HG02852 (cell line): ENCODE measurements around the gene DUSP16.
"Not testable (repeated sequence)": the region's sequence is repeated elsewhere in the genome, so short reads cannot be mapped to it uniquely, and the experiment has no call there.

Experiments
- ATAC-seq: cut with Tn5 transposase; IDR thresholded peaks from one replicate; pipeline ENCODE4 v1.9.1; 2021; ENCODE audit warnings: mild to moderate bottlenecking, moderate library complexity; ENCODE audit not compliant: unreplicated experiment

DUSP16 gene

DNA sequence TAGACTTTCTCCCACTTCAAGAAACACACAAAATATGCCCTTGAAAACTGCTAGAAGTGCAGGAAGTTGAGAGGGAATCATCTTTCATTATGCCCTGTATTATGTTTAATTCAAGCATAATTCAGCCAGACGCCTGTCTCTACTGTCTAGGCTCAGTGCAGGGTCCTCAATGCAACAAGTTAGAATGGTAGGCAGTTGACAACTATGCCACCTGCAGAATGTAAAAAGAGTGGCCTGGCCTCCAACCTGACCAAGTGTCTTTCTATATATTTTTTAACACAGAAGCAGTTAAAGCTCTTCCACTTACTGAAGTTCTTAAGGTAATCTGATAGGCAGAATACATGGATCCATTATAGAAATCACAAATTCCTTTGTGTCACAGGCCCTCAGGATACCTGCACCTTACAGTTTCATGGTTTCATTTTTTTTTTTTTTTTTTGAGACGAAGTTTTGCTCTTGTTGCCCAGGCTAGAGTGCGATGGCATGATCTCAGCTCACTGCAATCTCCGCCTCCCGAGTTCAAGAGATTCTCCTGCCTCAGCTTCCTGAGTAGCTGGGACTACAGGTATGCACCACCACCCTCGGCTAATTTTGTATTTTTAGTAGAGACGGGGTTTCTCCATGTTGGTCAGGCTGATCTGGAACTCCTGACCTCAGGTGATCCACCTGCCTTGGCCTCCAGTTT, 60.4 kb downstream of the DUSP16 start:
- ATAC-seq, result not testable (repeated sequence)

DNA sequence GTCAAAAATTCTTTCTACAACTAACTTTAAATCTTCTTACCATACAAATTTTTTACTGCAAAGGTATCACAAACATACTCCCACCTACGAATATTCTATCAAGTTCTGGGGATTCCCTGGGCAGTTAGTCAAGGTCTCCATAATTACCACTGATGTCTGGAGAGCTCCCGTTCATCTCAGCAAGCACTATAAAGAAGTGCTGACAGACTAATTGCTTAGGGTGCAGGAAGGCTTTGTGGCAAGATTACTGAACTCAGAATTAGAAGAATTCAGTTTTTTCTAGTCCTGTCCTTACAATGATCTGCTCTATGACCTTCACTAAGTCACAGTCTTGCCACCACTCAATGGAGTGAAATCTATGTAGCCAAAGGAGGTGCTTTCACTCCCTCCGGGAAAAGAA, 61.5 kb downstream of the DUSP16 start:
- no peak for ATAC-seq

DNA sequence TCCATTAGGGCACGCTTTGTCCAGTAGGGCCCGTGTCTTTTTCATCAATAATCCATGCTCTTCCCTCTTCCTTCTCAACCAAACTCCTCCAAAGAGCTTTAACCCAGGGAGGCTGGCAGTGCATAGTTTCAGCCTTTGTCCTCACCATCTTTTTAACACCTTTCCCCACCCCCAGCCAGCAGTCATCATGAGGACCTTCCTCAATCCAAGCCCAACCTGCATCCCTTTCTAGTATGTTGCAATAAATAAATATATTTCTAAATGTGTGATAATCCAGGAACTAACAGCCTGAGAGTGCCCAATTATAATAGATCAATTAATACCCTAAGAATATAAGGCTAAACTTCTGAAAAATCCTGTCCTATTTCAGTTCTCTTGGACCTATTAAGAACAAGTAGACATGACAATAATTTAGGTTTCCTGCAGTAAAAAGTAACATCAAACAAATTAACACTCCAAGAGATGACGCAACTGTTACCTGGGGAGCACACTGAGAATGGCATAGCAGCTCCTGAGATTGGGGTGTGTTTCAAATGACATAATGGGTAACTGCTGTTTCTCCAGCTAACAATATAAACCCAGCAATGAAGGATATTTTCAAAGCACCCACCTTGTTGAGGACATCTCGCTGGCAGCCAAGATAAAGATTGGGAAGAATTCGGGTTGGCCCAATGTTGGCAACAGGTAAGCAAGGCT, 62.6 kb downstream of the DUSP16 start:
- ATAC-seq, result no peak

DNA sequence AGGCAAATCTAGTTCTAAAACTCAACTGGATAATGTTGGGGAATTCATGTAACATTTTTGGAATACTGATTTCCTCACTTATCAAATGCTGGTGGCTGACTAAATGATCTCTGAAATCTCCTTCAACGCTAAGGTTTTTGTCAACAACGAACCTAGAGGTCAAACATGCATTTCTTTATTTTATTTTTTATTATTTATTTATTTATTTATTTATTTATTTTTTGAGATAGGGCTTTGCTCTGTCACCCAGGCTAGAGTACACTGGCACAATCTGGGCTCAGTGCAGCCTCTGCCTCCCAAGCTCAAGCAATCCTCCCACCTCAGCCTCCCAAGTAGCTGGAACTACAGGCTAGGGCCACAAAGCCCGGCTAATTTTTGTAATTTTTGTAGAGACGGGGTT, 64.5 kb downstream of the DUSP16 start:
- ATAC-seq, result no peak

DNA sequence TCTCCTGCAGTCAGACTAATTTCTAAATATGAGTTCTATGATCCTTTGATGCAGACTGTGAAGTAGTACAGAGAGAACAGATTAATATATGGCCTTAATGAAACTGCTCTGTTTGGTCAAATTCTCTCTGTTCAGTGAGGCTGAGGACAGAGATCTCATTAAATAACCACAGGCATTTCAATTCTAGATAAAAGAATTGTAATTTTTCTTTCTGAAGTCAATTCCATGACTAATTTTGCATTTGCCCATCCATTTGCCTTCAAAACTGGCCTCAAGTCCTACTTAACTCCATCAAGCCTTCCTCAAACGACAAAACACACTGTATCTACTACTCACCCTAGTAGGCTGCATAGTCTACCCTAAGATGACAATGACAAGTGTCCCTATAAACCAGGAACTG, 67.1 kb downstream of the DUSP16 start:
- ATAC-seq, result no peak

DNA sequence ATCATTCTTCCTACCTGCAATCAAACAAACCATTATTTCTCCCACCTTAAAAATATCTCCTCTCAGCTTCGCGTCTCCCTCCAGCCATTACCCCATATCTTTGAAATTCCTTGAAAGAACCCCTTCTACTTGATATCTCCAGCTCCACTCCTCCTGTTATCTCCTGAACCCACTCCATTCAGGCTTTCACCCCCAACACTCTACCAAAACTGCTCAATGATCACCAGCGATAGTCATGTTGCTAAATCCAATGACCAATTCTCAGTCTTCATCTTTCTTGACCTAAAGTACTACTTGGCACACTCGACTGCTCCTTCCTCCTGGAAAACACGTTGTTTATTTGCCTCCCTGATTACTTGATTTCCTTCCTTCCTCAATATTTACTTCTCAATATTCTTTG, 70.1 kb downstream of the DUSP16 start:
- ATAC-seq, result no peak

DNA sequence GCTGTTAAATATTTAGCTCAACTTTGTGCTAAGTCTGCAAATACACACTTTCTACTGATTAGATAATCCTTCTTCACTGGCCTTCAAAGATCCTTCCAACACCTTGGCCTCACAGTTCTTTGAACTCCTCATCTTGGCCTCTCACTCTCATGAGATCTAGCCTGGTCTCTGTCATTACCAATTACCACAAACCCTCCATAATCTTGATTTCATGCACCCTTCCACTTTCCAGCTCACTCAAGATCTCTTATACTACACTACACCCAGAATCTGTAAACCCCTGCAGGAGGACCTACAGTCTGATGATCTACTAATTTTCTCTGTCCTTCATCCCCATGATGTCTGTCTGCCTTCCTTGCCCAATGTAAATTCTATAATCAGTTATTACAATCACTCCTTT, 71.1 kb downstream of the DUSP16 start:
- ATAC-seq, result no peak

DNA sequence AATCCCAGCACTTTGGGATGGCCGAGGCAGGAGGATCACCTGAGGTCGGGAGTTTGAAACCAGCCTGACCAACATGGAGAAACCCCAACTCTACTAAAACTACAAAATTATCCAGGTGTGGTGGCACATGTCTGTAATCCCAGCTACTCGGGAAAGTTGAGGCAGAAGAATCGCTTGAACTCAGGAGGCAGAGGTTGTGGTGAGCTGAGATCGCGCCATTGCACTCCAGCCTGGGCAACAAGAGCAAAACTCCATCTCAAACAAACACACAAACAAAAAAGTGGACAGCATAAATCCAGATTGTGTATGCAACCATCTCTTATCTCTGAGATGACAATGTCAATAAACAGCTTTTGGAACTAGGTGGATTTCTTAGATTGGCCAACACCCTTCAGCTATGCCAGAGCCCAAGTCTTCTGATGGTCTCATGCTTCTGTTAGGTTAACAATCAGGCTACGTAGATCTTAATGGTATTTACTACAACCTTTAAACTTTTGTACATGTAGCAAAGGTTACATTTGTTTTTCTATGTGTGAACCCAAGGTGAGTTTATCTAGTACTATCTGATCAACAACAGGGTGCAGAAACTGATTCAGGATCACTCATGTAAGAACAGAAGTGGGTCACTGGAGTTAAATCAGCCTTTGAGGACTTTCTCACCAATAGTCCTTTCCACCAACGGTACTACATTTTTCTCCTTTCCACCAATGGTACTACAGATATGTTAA, 73.7 kb downstream of the DUSP16 start:
- ATAC-seq, result no peak

DNA sequence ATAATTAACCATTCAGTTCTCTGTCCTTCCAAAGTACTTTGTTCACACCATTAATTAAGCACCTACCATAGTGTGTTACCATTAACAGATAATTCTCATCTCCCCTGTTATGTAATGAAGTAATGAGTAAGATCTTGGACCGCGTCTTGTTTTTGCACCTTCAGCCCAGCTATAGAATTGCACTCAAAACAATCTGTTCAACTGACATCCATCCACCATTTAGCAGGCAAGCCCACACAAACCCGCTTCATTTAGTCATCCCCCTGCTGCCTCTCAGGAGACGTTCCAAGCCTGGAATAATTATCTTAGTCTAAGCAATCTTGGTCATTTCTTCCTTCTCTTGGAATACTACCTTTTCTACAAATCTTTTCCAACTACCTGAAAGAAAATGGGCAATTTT, 74.4 kb downstream of the DUSP16 start:
- no peak for ATAC-seq

DNA sequence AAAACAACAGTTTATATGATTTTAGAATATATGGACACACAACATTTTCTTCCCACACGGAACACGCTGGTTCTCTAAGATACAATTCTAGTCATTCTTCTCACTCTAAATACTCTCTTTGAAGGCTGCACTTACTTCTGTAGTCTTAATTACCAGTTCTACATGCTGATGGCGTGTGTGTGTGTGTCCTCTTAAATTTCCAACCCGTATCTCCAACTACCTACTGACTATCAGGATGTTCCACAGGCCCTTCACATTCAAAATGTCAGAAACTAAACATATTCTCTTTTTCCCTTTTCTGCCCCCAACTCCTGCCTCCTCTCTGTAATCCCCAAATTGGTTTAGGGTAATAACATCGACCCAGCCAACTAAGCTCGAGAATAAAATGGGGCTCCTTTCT, 75.2 kb downstream of the DUSP16 start:
- no peak for ATAC-seq

DNA sequence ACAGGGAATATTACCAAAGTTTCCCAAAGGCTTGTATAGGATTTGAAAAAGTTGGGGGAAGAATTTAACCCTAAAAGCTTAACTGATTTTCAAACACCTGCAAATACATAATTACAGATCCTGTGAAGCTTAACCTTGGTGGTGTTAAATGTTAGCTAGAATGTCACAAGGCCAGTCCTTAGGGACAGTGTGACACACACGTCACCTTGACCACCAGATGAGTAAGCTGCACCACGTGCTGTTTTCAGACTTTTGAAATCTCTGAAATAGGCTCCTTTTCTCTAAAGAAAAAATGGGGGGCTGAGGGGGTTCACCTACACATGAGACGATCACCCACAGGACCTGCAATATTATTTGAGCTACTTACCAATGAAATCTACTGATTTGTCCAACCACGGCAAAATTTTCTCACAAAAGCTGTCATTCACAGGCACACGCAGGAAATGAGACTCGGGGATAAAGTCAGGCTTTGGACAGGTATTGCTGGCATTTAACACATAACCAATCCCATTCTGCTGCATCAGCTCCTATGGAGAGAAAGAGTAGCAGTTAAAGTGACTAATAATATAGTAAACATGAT, 75.9 kb downstream of the DUSP16 start:
- peak; percentile 57 for ATAC-seq

DNA sequence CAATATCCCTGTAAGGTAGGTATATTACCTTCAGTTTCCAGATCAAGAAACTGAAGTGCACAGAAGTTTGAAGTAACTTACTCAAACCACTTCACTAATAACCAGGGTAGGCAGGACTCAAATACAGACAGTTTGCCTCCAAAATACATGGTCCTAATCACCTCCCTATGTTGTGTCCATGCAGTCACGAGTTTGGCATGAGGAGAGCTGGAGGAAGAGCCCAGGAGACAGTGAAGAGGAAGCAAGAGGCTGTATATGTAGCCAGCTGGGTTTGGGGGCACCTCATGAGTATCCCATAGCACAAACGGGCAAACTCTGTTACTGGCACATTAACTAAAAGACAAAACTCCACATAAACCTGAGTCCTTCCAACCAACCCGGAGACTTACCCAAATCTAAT, 79.2 kb downstream of the DUSP16 start:
- no peak for ATAC-seq

DNA sequence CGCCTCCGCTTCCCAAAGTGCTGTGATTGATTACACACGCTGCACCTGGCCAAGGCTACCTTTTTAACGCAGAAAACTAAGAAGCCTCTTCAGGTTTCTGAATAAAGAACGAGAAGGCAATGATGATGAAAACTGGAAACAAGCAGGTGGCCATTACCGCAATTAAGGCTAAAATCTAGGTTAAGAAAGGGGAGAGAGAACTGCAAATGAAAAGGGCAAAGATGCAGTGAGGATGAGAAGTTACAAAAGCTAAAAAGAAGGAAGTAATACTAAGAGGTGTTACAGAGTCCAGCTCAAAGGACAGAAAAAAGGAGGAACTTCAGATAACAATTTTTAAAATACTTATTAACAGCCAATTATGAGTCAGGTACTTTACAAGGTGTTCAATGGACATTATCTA, 79.7 kb downstream of the DUSP16 start:
- peak; percentile 49 for ATAC-seq

DNA sequence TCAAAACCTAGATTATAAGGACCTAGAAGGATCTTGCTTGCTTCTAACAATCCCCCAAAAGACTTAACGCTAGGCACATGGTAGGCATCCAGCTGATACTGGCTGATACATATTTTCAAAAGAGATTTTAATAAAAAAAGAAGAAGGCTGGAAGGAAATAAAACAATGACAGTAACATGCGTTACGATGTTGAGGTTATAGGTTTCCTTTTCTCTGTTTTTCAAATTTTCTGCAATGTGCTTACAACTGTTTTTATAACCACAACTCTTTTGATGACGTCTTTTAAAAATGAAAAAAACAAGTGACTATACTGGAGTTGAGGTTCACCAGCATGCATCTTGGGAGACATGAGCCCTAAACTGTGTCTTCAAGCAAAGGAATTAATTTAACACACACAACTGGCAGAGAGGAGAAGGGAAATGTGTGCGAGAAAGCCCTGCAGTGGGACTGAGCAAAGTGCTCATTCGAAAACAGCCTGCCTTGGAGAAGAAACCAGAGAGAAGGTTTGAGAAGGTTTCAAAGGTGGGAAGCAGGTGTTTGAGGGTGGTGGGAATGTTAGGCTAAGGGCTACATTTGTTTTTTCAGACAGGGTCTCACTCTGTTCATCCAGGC, 80.4 kb downstream of the DUSP16 start:
- ATAC-seq, result no peak

DNA sequence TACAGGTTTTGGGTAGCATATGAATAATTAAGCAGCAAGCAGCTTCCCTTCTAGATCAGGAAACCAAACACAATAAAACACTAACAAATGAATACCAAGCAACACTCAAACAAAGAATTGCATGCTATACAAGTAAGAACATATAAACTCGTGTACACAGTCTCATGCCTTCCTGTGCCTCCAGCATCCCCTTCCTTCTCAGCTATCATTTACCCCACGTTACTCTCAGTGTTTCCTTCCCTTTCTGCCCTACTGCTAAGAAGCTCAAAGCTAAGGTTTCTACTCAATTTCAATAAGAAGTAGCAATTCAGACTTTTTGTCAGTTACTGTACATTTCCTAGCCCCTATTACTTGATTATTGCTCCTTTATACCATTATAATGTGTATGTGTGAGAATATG, 81.0 kb downstream of the DUSP16 start:
- ATAC-seq, result no peak

DNA sequence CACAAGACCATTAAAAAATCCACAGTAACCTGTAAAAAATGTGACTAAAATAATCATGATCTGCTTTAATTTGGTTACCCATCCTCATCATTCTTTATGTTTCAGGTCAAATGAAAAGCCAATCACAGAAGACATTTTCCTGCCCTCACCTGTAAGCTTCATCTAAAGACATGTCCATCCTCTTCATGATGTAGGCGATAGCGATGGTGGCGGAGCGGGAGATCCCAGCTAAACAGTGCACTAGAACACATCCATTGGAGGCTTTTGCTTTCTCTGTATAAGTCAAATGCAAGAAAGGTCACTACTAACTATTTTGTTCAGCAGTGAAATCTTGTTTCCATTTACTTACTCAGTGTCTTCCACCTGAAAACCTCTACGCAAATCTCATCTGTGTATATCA, 82.6 kb downstream of the DUSP16 start:
- ATAC-seq, result no peak

DNA sequence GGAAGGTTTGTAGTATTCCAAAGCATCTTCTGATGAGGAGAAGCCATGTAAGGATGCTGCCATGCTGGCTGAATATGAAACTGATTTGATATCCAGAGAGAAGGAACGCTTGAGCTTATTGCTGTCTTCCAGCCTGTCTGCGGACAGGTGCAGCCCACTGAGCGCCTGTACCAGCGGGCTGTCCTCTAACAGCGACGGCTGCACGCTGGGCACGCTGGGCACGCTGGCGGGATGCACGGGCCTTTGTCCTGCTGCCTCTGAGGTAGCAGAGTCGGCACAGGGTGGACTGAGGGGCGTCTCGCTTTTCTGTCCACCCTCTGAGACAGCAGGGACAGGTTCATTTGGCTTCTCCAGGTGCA, 85.2 kb downstream of the DUSP16 start:
- ATAC-seq, result no peak

DNA sequence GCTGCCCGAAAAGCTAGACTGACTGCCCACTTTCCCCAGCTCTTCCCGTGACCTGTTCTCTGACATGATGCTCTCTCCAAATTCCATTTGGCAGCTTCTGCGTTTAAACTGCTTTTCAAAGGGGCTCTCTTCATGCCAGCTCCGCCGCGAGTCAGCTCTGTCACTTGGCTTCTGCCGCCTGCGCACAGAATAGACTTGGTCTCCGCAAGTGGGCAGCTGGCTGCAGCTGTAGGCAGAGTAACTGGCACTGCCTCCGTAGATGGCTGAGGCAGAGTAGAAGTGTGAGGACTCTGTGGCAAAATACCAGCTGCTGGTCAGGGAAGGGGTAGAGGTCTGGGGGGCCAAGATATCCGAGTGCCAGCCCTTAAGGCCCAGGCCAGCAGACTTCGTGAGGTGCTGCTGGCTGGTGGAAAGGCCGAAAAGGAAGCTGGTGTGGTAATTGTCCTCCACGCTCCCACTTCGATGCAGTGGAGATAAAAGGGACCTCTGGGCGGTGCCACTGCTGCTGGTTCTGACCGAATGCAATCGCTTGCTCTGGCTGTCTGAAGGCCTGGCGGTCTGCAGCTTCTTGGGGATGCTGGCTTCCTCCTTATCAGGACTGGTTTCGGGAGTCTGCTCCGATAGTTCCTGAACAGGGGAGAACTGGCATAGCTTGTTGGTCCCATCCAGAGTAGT, 85.7 kb downstream of the DUSP16 start:
- ATAC-seq, result no peak

DNA sequence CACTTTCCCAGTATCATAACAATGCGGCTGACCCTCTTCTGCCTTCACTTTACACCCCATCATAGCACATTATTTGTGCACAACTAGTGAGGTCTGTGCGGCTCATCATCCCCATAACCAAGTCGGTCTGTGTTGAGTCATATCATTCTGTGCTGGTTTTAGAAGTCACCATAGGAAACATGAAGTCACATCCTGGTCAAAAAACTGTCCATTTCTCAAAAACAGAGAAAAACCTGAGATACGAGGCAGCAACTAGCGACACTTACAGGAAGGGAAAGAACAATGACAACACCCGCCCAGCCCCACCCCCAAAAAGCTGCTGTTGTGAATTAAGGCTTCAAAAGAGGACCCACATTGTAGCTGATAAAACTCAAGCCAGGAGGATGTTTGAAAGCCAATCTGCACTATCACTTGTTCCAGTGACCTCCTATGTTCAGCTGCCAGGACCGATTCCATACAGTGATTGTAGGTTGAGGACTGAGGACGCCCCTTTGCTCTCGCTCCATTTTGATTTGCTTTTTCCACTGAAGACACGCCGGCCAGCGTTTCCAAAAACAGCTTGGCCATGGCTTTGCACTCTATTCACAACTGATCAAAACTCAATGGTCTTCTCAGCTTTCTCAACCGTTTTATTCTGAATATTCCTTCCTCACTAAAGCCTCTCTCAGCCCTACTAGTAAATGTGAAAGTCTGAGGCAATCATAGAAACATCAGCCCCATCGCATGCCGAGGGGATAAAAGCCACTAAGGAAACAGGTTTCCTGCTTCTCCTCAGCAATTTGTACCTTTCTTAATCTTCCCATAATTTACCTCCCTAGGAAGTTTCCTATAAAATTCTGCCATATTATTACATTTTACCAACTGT, 87.5 kb downstream of the DUSP16 start:
- ATAC-seq, result peak; percentile 93

DNA sequence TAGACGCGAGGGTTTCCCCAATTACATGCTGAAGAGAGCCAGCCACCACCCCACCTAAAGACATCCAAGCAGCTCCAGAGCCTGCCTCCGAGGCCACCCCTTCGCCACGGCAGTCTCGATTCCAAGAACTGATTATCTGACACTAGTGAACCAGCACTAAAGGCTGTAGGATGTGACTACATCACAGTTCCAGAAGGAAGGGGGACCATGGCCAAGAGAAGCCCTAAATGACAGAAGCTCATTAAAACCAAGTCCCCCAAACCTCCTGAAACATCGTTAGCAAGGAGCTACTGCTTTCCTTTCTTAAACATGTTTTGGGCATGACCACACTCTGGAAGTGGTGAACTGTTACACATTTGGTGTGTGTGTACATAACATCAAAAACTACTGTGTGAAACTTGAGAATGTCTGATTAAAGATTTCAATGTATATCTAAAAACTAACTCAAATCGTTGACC, 88.2 kb downstream of the DUSP16 start:
- peak; percentile 26 for ATAC-seq
